Epidermal melanocyte (primary cell): Measurements from ENCODE around the gene GLT1D1.

ENCODE experiments used
- DNase-seq: peaks from one replicate; pipeline ENCODE4 v3.0.0; 2011; ENCODE audit warnings: low spot score; ENCODE audit not compliant: insufficient read length

Gene GLT1D1

DNA sequence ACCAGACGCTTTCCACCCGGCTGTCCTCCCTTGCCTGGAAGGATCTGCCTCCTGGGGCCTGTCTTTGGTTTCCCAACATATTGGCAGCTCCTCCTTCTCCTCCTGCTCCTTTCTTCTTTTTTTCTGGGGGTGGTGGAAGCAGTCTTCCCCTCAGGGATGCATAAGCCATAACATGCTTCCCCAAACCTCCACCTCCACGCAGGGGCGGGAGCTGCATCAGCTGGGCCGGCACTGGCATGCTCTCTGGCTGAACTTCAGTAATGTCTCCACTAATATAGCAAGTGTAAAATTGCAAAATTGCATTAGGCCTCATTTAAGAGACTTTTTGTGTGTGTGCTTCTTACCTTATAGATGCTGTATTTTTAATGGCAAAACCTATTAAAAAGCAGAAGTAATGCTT is 58.6 kb downstream of the GLT1D1 start:
- no peak for DNase-seq

DNA sequence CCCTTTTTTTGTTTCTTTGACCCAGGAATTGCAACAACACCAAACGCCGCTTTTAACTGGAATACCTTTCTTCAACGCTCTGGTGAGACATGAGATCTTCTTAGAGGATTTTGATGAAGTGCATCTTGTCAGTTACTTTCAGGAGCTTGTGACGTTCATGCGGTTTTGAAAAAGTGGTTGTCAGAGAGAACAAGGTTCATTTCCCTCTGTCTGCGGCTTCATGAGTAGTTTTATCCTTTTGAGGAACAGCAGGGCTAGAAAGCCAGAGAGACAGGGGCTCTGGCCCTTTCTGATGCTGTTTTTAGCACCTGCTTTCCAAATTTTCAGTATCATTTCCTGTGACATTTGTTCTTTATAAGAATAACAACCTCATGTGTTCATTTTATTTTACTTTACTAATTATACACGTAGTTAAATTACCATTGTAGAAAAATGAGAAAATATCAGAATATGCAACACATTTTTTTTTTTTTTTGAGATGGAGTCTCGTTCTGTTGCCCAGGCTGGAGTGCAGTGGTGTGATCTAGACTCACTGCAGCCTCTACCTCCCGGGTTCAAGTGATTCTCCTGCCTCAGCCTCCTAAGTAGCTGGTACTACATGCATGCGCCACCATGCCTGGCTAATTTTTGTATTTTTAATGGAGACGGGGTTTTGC is 61.8 kb downstream of the GLT1D1 start:
- no peak for DNase-seq

DNA sequence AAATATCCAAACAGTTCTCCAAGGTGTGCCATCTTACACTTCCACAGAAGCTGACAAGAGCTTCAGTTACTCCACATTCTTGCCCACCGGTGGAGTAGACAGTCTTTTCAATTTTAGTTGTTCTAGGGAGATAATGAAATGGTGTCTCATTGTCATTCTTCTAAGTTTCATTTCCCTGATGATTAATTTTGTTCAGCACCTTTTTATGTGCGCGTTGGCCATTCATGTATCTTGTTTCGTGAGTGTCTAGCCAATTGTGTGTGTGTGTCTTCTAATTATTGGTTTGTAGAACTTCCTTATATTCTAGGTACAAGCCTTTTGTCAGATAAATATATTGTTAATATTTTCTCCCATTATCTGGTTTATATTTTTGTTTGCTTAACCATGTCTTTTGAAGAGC is 63.1 kb downstream of the GLT1D1 start:
- DNase-seq = no peak

DNA sequence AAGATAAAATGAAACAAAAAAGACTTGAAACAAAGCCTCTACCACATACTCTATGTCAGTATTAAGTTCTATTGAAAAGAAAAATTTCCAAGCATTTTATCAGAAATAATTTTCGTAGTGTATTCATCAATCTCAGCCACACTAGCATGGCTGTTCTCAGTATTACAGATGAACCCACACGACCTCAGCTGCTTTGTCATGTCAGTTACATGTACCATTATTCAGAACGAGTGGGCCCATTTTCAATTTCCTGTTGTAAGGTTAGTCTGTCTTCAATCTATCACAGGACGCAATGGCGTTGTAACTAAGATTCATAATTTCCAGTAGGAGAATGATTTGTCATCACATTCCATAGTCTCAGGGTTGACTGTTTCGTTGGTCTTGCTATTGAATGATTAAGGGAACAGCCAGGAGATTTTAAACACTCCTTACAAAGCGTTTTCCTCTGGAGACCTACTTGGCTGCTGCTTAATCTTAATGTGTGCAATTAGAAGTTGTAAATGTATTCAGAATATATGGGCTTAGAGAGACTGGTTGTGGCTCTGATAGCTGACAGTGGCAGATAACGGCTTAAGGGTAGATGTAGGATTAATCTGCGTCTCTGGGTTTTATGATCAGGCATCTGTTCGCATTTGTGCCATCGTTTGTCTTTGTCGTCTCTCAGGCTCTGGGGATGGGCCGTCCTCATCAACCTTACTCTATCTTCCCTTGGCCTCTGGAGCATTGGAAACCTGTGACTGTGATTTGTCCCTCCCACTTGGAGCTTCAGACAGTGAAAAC is 65.4 kb downstream of the GLT1D1 start:
- DNase-seq = no peak

DNA sequence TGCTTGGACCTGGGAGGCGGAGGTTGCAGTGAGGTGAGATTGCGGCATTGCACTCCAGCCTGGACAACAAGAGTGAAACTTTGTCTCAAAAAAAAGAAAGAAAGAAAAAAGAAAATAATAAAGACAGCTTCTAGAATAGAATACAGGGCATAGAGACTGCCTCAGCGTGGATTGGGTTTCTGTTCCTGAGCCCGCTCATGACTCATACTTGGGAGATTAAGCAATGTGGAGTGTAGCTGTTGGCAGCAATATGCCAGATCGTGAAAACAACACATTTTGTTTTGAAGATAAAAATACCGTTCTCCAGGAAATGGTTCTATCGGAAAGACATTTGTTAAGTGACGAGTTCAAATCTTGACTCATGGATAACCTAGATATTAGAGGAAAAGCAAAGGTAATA is 67.2 kb downstream of the GLT1D1 start:
- no peak for DNase-seq

DNA sequence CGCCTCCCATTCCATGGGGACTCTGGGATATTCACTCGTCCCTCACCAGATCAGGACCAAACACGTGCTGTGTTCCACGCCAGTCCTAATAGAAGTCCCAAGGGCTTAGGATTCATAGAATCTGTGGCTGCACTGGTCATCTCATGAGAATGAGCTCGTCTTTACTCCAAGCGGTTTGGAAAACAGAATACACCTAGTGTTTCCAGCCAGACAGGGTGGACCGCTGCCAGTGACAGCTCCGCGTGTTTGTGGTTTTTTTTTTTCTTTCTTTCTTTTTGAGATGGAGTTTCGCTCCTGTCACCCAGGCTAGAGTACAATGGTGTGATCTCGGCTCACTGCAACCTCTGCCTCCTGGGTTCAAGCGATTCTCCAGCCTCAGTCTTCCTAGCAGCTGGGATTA is 75.1 kb downstream of the GLT1D1 start:
- no peak for DNase-seq

DNA sequence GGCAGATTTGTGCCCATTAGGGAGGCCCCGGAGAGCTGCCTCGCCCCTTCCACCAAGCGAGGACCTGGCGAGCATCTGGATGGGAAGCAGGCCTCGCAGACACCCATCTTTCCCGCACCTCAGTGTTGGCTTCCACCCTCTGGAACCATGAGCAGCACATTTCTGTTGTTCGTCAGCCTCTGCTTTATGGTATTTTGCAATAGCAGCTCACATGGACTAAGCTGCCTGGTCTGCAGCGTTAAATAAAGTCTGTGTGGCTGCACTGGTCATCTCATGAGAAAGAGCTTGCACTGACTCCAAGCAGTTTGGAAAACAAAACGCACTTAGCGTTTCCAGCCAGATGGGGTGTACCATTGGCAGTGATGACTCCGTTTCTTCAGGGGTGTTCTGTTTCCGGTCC is 75.8 kb downstream of the GLT1D1 start:
- no peak for DNase-seq

DNA sequence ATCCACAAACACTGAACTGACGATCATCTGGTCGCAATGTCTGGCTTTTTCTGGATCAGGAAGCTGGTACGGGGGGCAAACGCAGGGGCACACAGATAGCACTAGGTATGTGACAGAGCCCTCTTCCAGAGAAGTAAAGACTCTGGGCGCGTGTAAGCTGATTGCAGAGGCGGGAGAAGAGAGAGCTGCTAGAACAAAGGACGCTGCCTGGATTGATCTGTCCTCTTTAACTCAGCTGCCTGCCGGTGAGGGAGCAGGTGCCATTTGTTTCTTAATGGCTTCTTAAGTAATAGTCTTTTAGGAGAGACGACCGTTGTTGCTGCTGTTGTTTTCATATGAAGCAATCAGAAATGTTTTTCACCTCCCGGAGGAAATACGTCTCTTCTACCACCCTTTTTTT is 77.3 kb downstream of the GLT1D1 start:
- no peak for DNase-seq

DNA sequence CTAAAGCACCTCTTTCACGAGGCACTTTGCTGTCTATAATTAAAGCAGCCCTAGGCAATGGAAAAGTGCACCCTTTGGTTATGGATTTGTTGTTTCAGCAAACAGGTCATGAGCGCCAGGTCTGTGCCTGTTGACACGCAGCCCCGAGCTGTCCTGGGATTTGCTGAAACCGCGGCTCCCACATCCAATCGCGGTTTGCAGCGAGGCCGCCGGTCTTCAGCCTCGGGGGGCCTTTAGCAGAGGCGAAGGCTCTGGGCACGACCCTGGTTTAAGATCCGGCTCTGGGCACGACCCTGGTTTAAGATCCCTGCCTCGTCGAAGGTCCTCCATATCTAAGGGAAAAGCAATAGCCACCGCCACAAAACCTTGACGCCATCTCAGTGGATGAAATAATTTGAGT is 79.2 kb downstream of the GLT1D1 start:
- no peak for DNase-seq

DNA sequence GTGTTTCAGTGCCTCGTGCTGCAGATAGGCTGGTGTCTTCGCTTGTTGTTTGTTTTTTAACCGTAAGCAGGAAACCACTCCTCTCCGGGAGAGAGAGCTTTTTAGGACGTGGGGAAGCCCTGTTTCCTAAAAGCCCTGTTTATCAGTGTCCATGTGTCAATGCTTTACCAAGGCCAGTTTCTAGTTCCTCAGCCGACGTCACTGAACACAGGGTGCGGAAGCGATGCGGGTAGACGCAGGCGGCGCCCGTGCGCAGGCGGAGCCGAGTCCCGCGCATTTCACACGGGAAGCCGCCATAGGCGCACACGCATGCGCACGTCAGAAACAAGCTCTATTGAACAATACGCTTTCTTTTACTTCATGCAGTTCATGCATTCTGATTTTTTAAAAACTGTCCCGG is 79.8 kb downstream of the GLT1D1 start:
- DNase-seq = no peak

DNA sequence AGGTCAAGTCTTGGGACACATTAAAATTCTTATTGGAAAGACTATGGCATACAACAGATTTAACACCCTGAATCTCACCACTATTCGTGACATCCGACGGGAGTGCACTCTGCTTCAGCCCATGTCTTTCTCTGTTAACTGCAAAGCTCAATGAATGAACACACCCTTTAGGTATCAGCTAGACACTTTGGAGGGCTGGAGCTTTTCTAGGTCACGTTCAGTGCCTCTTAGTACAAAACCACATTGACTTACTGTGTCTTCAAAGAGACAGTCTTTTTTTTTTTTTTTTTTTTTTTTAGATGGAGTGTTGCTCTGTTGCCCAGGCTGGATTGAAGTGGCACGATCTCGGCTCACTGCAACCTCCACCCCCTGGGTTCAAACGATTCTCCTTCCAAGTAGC is 80.6 kb downstream of the GLT1D1 start:
- DNase-seq = no peak

DNA sequence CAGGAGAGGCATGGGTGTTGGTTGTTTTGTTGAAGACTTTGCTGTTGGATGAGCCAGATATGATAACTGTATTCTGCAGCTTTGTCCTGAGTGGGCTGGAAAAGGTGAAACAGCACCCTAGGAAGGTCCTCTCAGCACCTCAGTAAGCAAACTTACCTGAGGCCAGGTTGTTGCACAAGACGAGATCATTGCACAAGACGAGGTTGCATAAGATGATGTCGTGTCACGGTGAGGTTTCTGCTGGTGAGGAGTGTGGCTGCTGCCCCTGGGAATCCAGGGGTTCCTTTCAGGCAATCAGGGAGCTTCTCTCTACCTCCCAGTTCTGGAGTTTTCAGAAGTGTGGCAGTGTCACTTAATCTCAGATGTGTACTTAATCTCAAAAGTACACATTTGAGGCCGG is 85.6 kb downstream of the GLT1D1 start:
- no peak for DNase-seq

DNA sequence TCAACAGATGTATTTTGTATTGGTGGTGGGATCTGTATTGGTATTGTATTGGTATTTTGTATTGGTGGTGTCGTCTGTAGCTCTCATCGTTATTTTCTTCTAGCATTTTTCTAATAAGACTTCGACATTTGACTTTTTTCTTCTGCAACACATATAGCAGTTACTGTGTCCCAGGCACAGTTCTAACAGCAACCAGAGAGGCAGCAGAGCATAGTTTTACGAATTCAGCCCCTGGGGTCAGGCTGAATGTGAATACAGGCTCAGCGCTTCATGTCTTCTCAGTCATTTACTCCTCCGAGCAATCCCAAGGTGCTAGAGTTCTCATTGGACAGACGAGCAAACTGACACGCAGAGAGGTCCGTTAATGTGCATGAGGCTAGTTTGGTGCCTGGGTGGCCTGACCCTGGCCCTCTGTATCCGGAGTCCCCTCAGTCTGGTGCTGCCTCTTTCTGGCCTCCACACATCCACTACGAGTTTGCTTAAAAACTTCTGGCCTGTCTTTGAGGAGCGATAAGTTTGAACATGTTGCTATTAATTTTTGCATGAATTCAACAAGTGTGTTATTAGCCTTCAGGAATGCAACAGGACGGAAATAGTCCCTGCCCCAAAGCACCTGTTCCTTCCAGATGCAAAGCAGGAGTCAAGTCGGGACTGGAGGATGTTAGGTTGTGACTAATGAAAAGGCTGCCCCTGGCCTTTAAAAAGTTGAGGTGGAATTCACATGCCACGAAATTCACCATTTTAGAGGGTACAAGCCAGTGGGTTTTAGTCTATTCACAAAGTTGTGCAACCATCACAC is 87.0 kb downstream of the GLT1D1 start:
- DNase-seq = no peak

DNA sequence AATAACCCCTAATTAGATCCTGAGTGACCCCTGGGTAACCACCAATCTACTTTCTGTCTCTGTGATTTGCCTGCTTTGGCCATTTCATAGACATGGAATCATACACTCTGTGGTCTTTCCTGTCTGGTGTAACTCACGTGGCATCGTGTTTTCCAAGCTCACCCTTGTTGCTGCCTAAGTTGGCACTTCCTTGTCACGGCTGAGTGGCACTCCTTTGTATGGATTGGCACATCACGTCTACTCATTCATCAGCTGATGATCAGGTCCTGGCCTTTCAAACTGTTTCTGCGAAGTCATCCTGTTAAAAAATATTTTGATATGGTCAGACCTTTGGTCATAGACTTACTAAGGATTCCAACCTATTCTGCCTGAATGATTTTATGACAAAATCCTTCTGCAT is 87.7 kb downstream of the GLT1D1 start:
- DNase-seq = no peak

DNA sequence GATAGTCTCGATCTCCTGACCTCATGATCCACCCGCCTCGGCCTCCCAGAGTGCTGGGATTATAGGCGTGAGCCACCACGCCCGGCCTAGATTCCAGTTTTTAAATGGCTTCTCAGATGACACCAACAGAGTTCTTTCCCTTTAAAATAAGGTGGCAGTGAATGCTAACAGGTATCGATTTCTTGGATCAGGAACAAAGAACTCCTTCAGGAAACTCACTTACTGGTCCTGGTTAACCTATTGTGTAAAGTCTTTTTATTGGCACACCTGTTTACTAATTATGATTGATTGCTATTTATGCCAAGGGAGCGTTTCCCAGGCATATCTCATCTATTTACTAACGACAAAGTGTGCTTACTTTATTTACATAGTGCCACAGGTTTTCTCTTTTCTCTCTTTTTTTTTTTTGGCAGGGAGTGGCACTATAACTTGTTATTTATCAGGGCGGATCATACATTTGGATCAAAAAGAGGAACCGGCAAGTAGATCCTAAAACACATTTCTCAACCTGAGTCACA is 89.7 kb downstream of the GLT1D1 start:
- no peak for DNase-seq

DNA sequence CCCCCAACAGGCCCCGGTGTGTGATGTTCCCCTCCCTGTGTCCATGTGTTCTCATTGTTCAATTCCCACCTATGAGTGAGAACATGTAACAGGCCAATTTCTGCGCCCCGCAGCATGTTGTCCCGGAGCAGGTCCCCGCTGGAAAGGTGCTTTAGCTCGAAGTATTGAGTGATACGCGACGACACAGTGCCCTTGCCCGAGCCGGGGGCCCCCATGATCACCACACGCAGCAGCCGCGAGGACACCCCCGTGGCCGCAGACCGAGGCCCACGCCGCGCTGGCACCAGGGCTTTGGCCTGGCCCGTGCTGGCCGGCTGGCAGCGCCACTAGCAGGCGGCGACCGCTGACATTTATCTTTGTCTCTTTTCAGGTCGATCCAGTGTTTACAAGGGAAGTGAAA is 91.7 kb downstream of the GLT1D1 start:
- DNase-seq = no peak

DNA sequence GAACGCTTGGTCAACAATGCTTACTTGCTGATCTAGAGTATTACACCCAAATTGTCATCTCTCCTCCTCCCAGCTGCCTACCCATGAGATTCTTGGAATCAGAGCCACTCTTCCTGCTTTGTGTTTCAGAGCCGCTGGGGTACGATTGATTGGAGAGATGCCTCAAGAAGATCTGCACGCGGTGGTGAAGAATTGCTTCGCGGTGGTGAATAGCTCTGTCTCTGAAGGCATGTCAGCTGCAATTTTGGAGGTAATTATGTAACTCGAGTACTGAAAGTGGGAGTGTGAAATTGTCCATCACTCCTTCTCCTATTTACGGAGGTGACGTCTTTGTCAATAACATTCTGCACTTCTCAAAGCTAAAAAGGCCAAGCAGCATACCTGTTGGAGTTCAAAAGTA is 93.9 kb downstream of the GLT1D1 start:
- no peak for DNase-seq

DNA sequence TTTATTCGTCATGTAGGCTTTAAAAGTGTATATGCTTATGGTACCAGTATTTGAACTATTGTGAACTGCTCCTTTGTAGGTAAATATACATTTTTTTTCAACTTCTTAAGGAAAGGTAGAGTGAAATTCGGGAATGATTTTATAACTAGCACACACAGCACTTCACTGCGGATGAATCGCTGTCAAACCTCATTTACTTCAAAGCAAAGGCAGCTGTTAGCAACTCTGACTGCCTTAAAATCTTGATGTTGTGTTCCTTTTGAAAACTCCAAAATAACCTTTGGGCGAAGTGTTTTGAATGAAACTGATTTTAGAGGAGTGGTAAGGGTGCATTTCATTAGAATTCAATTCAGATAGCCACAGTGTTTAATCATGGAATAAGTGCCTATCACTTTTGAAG is 95.8 kb downstream of the GLT1D1 start:
- no peak for DNase-seq

DNA sequence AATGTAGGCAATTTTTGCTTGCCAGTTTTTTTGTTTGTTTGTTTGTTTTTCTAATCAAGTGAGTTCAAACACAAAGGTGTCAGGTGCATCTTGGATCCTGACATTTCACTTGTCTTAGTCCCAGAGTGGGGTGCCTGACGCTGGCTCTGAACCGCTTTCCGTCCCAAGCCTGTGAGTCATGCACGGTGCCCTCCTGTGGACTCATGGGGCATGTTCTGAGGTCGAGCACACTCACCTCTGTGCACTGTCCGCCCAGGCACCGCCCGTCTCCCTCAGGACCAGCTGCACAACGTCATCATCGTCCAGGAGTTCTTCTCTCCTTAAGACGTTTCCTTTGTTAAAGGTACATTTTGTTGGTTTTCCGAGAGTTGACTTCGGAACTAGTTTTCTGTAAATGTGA is 98.2 kb downstream of the GLT1D1 start:
- no peak for DNase-seq

DNA sequence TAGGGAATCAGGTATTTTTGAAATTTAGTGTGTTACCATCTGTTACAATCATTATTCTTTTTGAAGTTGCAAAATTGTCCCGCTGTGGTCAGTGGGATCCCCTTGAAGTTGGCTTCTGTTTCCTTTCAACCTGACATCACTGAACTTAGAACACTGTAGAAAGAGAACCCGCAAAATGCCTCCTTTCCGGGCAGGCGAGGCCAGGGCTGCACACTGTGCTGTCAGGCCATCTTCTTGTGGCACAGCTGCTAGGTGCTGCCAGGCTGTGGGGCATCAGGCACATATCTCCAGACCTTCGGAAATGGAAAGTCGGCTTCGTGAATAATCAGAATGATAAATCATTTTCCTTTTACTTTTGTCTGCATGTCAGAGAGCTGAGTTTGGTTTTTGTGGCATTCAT is 103.5 kb downstream of the GLT1D1 start:
- no peak for DNase-seq

DNA sequence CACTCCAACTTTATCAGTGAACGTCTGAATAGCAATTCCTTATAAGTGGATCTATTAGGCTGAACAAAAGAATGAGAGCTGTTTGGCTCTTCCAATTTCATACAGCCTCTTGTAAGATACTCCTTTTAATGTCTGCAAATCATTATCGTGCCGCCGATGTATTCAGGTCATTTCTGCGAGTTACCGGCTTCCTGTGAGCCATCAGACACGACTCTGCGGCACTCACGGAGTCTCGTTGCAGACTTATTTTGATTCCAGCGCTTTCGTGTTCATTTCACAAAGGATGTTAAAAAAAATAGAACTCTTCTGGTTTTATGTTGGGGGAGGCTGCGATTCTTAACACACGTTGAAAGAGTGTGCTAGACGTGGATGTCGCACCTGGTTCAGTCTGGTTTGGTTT is 106.6 kb downstream of the GLT1D1 start:
- DNase-seq = no peak

DNA sequence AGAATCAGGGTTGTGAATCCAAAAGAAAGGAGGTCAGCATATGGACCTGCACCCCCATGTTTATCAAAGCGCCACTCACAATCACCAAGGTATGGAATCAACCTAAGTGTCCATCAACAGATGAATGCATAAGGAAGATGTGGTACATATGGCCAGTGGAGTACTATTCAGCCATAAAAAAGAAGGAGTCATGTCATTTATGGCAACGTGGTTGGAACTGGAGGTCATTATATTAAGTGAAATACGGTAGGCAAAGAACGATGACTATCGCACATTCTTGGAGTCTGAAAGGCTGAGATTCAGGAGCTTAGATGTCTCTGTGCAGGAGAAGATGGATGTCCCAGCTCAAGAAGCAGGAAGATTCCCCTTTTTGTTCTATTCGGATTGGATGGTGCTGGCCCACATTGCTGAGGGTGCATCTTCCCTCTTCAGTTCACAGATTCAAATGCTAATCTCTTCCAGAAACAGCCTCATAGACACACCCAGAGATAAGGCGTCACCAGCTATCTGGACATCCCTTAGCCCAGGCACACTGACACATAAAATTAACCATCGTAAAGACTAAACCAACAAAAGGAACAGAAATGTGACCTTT is 108.1 kb downstream of the GLT1D1 start:
- DNase-seq = no peak
